Natural killer cell (primary cell): ENCODE measurements around the gene WNT5A. TPM values are rescaled to one million over a fixed set of nuclear protein-coding genes. Genes with fewer than 3 reads are reported as not detected.
A peak's percentile ranks its signal among the peaks of the same experiment; 100 is the strongest.

Experiments used
- ATAC-seq, 3 donors: fragments of 150-1000 bp in 2 of 3; fragments of 200-7000 bp in 1 of 3; cut with Tn5 transposase; 1 replicate in 1 of 3; 2 replicates in 2 of 3; pipeline ENCODE4 v1.10.0; 2021; ENCODE audit warnings: mild to moderate bottlenecking in 2 of 3, moderate library complexity in 2 of 3
- DNase-seq, 2 donors: peaks; one replicate each; pipeline versions ENCODE4 v3.0.0 to v3.0.0-alpha.2; 2013 to 2021; ENCODE audit warnings: mixed read lengths in 1 of 2
- H3K27ac ChIP-seq: one replicate; pipeline ENCODE4 v1.5.1; 2013; ENCODE audit warnings: mild to moderate bottlenecking, low read length
- H3K27me3 ChIP-seq: one replicate; pipeline ENCODE4 v1.6.1; 2013; ENCODE audit warnings: low read length; ENCODE audit not compliant: control insufficient read depth, insufficient read depth
- H3K36me3 ChIP-seq: one replicate; pipeline ENCODE4 v1.6.1; 2013; ENCODE audit warnings: low read length; ENCODE audit not compliant: control insufficient read depth, insufficient read depth
- H3K4me1 ChIP-seq: one replicate; pipeline ENCODE4 v1.6.1; 2013; ENCODE audit warnings: low read length; ENCODE audit not compliant: control insufficient read depth, insufficient read depth
- H3K4me3 ChIP-seq: one replicate; pipeline ENCODE4 v1.5.1; 2013; ENCODE audit warnings: low read length
- H3K9me3 ChIP-seq: one replicate; pipeline ENCODE4 v1.6.1; 2013; ENCODE audit warnings: low read length; ENCODE audit not compliant: control insufficient read depth, insufficient read depth
- H3K27ac Mint-ChIP-seq, 2 donors: one replicate each; pipeline ENCODE4 v1.8.0; 2022; ENCODE audit warnings: mild to moderate bottlenecking in 2 of 2, mixed read lengths in 2 of 2, moderate library complexity in 1 of 2
- H3K27me3 Mint-ChIP-seq, 2 donors: one replicate each; pipeline ENCODE4 v1.8.0; 2022; ENCODE audit warnings: low read depth in 2 of 2, mixed read lengths in 2 of 2
- H3K36me3 Mint-ChIP-seq: one replicate; pipeline ENCODE4 v1.8.0; 2022; ENCODE audit warnings: mixed read lengths
- H3K4me1 Mint-ChIP-seq, 2 donors: one replicate each; pipeline ENCODE4 v1.8.0; 2022; ENCODE audit warnings: mixed read lengths in 2 of 2
- H3K4me3 Mint-ChIP-seq: one replicate; pipeline ENCODE4 v1.8.0; 2022; ENCODE audit warnings: mild to moderate bottlenecking, moderate library complexity, mixed read lengths
- H3K9me3 Mint-ChIP-seq, 2 donors: one replicate each; pipeline ENCODE4 v1.8.0; 2022; ENCODE audit warnings: mixed read lengths in 2 of 2
- WGBS: methylation state at CpG from one replicate; pipeline ENCODE4 v1.1.7; 2013; ENCODE audit warnings: missing lambda C conversion rate; ENCODE audit not compliant: insufficient coverage; 5-methylcytosine and 5-hydroxymethylcytosine counted together
- intact Hi-C: fragments of 100-400 bp; cut with micrococcal nuclease; formaldehyde crosslinking; loops from one replicate; pipeline ENCODE4 v1.14.2; 2022
- total RNA-seq, 4 donors: library from RNA; stranded (reverse); fragments of 120-200 nt in 1 of 4; gene quantifications; one replicate each; pipeline versions ENCODE4 v1.2.3 to v1.2.4, GENCODE V29; 2013 to 2022
- TF ChIP-seq, protein P1 (sequence below): fragments of 200-600 bp; IDR thresholded peaks from one replicate; pipeline ENCODE4 v1.8.0; 2022; ENCODE audit warnings: antibody characterized with exemption

The WNT5A gene
- total RNA-seq, 3 donors from 2014 or later (not counting 1 experiment from before 2014, with no cell fraction given), result not detected

DNA sequence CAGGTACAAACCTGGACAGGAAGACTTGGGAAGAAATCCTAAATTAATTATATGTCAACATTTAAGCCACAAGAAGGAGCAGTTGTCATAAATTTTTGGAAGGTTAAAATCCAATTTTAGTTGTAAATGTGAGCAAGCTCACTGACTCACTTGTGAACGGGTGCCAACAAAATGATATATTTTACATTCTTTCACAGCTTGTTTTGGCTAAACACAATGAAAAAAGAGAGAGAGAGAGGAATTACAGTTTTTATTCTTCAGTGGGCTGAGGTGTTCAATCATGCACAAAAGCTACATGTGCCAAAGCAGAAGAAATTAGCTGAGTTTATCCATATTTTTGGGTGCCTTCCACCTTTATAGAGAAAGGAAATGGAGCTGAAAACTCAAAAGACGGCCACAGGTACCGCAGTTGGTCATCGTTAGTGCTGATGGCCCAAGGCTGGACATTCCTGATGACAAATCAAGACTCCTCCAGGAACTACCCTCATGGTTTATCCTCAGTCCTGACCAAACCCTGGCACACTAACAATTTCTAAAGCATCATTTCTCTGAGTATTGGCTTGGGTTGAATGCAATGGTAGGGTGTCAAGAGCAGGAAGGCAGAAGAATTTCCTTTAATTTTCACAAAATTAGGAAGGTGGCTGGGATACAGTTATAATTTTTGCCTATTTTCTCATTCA, 37.6 kb upstream of the WNT5A start:
- Histone ChIP-seq H3K27me3 (no peaks in the 10 kb centered on the region), H3K9me3 (peaks cover 3% of the 10 kb centered on the region), H3K27ac (no peak overlapping the region), H3K36me3 (no peaks in the 10 kb centered on the region), H3K4me3 (no peak overlapping the region), H3K4me1 (no peaks in the 10 kb centered on the region)
- H3K36me3 Mint-ChIP-seq, result no peaks in the 10 kb centered on the region
- H3K27me3 Mint-ChIP-seq, result no peaks in the 10 kb centered on the region
- TF ChIP-seq, protein P1, sequence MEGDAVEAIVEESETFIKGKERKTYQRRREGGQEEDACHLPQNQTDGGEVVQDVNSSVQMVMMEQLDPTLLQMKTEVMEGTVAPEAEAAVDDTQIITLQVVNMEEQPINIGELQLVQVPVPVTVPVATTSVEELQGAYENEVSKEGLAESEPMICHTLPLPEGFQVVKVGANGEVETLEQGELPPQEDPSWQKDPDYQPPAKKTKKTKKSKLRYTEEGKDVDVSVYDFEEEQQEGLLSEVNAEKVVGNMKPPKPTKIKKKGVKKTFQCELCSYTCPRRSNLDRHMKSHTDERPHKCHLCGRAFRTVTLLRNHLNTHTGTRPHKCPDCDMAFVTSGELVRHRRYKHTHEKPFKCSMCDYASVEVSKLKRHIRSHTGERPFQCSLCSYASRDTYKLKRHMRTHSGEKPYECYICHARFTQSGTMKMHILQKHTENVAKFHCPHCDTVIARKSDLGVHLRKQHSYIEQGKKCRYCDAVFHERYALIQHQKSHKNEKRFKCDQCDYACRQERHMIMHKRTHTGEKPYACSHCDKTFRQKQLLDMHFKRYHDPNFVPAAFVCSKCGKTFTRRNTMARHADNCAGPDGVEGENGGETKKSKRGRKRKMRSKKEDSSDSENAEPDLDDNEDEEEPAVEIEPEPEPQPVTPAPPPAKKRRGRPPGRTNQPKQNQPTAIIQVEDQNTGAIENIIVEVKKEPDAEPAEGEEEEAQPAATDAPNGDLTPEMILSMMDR, result no peak
- no peaks in the 10 kb centered on the region for H3K4me1 Mint-ChIP-seq
- no peak overlapping the region for H3K27ac Mint-ChIP-seq
- no peak overlapping the region for H3K4me3 Mint-ChIP-seq
- 88% methylated on average over 3 of the region's 4 CpGs for WGBS
- ATAC-seq, result no peak
- H3K9me3 Mint-ChIP-seq, result peaks cover 0 to 7% of the 10 kb centered on the region in 2 donors
- no peak for DNase-seq
- intact Hi-C loops, result no loop called here

DNA sequence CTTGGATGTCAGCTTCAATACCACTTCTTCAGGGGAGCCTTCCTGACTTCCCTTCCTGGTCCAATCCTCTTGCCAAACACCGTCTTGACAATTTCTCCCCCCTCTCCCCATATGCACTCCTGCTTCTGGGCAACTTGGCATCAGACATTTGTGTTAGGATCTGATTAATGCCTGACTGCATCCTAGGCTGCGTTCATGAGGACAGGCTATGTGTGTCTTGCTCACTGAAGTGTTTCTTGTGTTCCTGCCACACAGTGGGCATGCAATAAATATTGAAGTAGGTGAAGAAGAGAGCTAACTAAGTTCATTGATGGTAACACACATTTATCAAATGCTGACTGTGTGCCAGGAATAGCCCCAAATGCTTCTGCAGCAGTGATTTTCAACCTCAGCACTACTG, 36.4 kb upstream of the WNT5A start:
- Mint-ChIP-seq H3K4me1 (no peaks in the 10 kb centered on the region), H3K4me3 (no peak overlapping the region), H3K27me3 (no peaks in the 10 kb centered on the region), H3K9me3 (peaks cover 0 to 7% of the 10 kb centered on the region in 2 donors), H3K27ac (no peak overlapping the region), H3K36me3 (no peaks in the 10 kb centered on the region)
- Histone ChIP-seq H3K36me3 (no peaks in the 10 kb centered on the region), H3K9me3 (peaks cover 3% of the 10 kb centered on the region), H3K27ac (no peak overlapping the region), H3K27me3 (no peaks in the 10 kb centered on the region), H3K4me1 (no peaks in the 10 kb centered on the region), H3K4me3 (no peak overlapping the region)
- TF ChIP-seq, protein P1, result no peak
- no peak for DNase-seq
- ATAC-seq, result no peak
- intact Hi-C loops, result no loop called here
- 80% methylated on average over 2 of the region's 2 CpGs for WGBS

DNA sequence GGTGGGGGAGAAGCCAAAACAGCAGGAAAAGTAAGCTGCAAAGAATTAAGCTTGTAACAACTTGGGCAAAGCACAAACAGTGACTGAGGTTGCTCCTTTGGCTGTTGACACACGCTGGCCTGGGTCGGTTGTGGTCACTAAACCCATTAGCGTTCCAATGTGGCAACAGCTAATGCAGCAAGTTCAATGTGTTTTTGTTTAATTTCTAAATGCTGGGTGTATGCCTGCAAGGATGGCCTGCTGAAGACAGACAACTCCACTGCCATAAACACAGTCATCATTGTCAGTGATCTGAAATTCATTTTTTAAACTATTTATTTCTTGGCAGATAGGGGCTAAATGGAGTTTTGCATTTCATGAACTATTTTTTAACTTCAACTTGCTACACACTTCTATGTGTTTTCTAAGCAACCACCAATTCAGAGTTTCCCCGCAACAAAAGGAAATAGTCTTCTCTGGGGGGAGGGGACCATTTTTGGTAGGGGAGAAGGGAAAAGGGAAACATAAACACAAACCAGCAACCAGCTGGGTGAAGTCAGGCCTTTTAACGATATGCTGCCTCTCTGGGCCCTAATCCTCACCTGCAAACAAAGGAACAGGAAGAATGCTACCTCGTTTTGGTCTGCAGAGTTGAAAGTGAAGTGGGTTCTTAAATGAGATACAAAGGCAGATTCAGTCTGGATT, 34.8 kb upstream of the WNT5A start:
- ATAC-seq (no peak), DNase-seq (peak in 1 of 2 donors; percentile 2)
- TF ChIP-seq, protein P1, result no peak
- Mint-ChIP-seq H3K9me3 (peaks cover 0 to 5% of the 10 kb centered on the region in 2 donors), H3K27ac (no peak overlapping the region), H3K4me1 (no peaks in the 10 kb centered on the region), H3K36me3 (no peaks in the 10 kb centered on the region), H3K4me3 (no peak overlapping the region), H3K27me3 (no peaks in the 10 kb centered on the region)
- Histone ChIP-seq H3K27ac (no peak overlapping the region), H3K4me1 (no peaks in the 10 kb centered on the region), H3K4me3 (no peak overlapping the region), H3K27me3 (no peaks in the 10 kb centered on the region), H3K9me3 (peaks cover 3% of the 10 kb centered on the region), H3K36me3 (no peaks in the 10 kb centered on the region)
- intact Hi-C loops, result no loop called here
- 53% methylated on average over 5 of the region's 6 CpGs for WGBS
